Left colon (tissue), 2 donors: ENCODE results near the gene DNM2. TPM values are rescaled to one million over a fixed set of nuclear protein-coding genes. Genes with fewer than 3 reads are reported as not detected.
"Not testable (repeated sequence)": the region's sequence is repeated elsewhere in the genome, so short reads cannot be mapped to it uniquely, and the experiment has no call there.

Experiments
- ATAC-seq: fragments of 200-7000 bp; cut with Tn5 transposase; one replicate; pipeline ENCODE4 v1.9.1; 2020; ENCODE audit warnings: mild to moderate bottlenecking, moderate library complexity
- DNase-seq, 2 donors: peaks; one replicate each; pipeline ENCODE4 v3.0.0-alpha.2; 2020
- intact Hi-C, 2 donors: fragments of 100-400 bp; cut with DNase I in 1 of 2; cut with micrococcal nuclease in 1 of 2; formaldehyde crosslinking; loops; one replicate each; pipeline versions ENCODE4 v1.11.2 to v1.14.0; 2022; cut with DNase I, micrococcal nuclease
- long read RNA-seq: library from polyadenylated mRNA; unstranded; transcript quantifications from one replicate; pipeline ENCODE4 v2.0.0, GENCODE V29; 2021
- total RNA-seq, 2 donors: library from RNA; stranded (reverse); fragmentation: NEBNext Ultra II Directional; extraction: Animal tissue kit (Norgen Biotek cat#: 25700); gene quantifications; one replicate each; pipeline ENCODE4 v1.2.1, GENCODE V29; 2021
- donor health status: DM: no; HTN: no; CAD: no.
- donor health status: DM: yes; HTN: yes; CAD: no.

DNM2 gene
- total RNA-seq, result 100 to 1,000 TPM; 446 to 618 TPM
- long read RNA-seq, full-length matches to known transcripts, result 56 of 313 reads
- long read RNA-seq, partial matches to known transcripts, result 160 of 313 reads
- long read RNA-seq, other reads (novel, unspliced or antisense), result 97 of 313 reads

- ATAC-seq, result peak; percentile 67
- intact Hi-C loops, result no loop called here
- DNase-seq, result peak; percentile 98 to 99
Observed at GRCh38 chr19:10717356-10718204, at the start of gene DNM2. Gene DNM2 (plus strand): TSS chr19:10718079. CDS start chr19:10718243, 164 bp downstream.

- DNase-seq, result no peak
- intact Hi-C loops, result no loop called here
- no peak for ATAC-seq
Observed at GRCh38 chr19:10669246-10669645, 48.6 kb upstream of the DNM2 start.

GRCh38 chr19:10670182-10670581 lies 47.7 kb upstream of the DNM2 start:
- DNase-seq (no peak), ATAC-seq (no peak)
- intact Hi-C loops, result no loop called here

GRCh38 chr19:10670876-10671804 lies 46.7 kb upstream of the DNM2 start:
- DNase-seq (no peak), ATAC-seq (no peak)
- intact Hi-C loops, result no loop called here

GRCh38 chr19:10671922-10672321 lies 46.0 kb upstream of the DNM2 start:
- DNase-seq, intact Hi-C loops, ATAC-seq: not testable (repeated sequence)

- ATAC-seq, intact Hi-C loops, DNase-seq: not testable (repeated sequence)
Observed at GRCh38 chr19:10675214-10675613, 42.7 kb upstream of the DNM2 start.

- ATAC-seq (no peak), DNase-seq (no peak)
- intact Hi-C loops, result no loop called here
Observed at GRCh38 chr19:10677751-10678150, 40.1 kb upstream of the DNM2 start.

GRCh38 chr19:10678813-10679212 lies 39.1 kb upstream of the DNM2 start:
- intact Hi-C loops, result no loop called here
- no peak for ATAC-seq
- DNase-seq, result no peak

GRCh38 chr19:10679743-10680142 lies 38.1 kb upstream of the DNM2 start:
- intact Hi-C loops, result no loop called here

GRCh38 chr19:10680545-10681135 lies 37.2 kb upstream of the DNM2 start:
- ATAC-seq, result no peak
- DNase-seq, result no peak
- intact Hi-C loops, result no loop called here

More at GRCh38 chr19:10679743-10680142, 38.1 kb upstream of the DNM2 start:
- ATAC-seq (no peak), DNase-seq (no peak)

GRCh38 chr19:10681658-10682057 lies 36.2 kb upstream of the DNM2 start:
- no peak for ATAC-seq
- DNase-seq, result no peak
- intact Hi-C loops, result no loop called here

GRCh38 chr19:10682397-10683063 lies 35.3 kb upstream of the DNM2 start:
- no peak for ATAC-seq
- DNase-seq, result no peak
- intact Hi-C loops, result no loop called here

- intact Hi-C loops, result no loop called here
- DNase-seq (no peak), ATAC-seq (no peak)
Observed at GRCh38 chr19:10683064-10683426, 34.8 kb upstream of the DNM2 start.

- DNase-seq (no peak), ATAC-seq (no peak)
- intact Hi-C loops, result no loop called here
Observed at GRCh38 chr19:10683582-10683981, 34.3 kb upstream of the DNM2 start.

- intact Hi-C loops, result no loop called here
Observed at GRCh38 chr19:10685210-10685609, 32.7 kb upstream of the DNM2 start.

GRCh38 chr19:10686193-10686592 lies 31.7 kb upstream of the DNM2 start:
- intact Hi-C loops, result no loop called here
- DNase-seq (no peak), ATAC-seq (no peak)

More at GRCh38 chr19:10685210-10685609, 32.7 kb upstream of the DNM2 start:
- ATAC-seq (no peak), DNase-seq (no peak)

GRCh38 chr19:10686661-10687517 lies 31.0 kb upstream of the DNM2 start:
- ATAC-seq (no peak), DNase-seq (no peak)
- intact Hi-C loops, result no loop called here
